Loucy (cell line): ENCODE data around the gene MRPS6.

Experiments used
- EZH2phosphoT487 ChIP-seq: fragments of 200-600 bp; IDR thresholded peaks from 2 replicates; pipeline ENCODE4 v1.6.1; 2018; ENCODE audit warnings: antibody characterized with exemption, mild to moderate bottlenecking, moderate library complexity, borderline replicate concordance
- TF ChIP-seq, protein P1 (sequence below): fragments of 200-600 bp; sonication (generic); conservative IDR thresholded peaks from 2 replicates; pipeline ENCODE4 v1.5.1; 2014; ENCODE audit warnings: mild to moderate bottlenecking, antibody characterized with exemption, low read length

DNA sequence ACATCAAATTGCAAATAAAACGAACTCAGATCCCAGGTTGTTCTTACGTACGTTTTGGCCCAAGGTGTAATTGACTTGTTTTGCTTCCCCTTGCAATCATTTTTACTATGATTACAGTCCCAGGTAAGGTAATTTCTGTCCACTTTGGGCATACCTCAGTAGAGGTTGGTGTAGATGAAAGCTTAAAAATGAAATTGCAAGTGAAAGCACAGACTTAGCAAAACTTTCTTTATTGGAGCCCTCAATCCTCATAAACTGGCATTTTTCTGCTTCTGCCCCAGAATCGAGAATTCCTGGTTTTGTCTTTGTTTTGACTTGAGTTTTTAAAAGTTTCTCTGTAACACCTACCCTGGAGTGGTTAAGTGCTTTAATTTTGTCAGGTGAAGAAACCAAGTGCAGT is 9.4 kb downstream of the MRPS6 start:
- TF ChIP-seq, protein P1, sequence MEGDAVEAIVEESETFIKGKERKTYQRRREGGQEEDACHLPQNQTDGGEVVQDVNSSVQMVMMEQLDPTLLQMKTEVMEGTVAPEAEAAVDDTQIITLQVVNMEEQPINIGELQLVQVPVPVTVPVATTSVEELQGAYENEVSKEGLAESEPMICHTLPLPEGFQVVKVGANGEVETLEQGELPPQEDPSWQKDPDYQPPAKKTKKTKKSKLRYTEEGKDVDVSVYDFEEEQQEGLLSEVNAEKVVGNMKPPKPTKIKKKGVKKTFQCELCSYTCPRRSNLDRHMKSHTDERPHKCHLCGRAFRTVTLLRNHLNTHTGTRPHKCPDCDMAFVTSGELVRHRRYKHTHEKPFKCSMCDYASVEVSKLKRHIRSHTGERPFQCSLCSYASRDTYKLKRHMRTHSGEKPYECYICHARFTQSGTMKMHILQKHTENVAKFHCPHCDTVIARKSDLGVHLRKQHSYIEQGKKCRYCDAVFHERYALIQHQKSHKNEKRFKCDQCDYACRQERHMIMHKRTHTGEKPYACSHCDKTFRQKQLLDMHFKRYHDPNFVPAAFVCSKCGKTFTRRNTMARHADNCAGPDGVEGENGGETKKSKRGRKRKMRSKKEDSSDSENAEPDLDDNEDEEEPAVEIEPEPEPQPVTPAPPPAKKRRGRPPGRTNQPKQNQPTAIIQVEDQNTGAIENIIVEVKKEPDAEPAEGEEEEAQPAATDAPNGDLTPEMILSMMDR, result no peak
- TF ChIP-seq EZH2phosphoT487, result no peak
